ENCODE data around the gene FAF1.

FAF1 gene

GRCh38 chr1:50923564-50923963 is 36.5 kb downstream of the FAF1 start:
- peaks cover 61% of the 10 kb centered on the region for H3K36me3 ChIP-seq (ENCODE audit: control insufficient read depth, low read length)
- H4K20me1 ChIP-seq (ENCODE audit: control insufficient read depth, insufficient read depth, low read depth, low read length), result no peaks in the 10 kb centered on the region
- H3K9me2 ChIP-seq (replicated peaks; ENCODE audit: control insufficient read depth, low read length), result no peaks in the 10 kb centered on the region
- H3K27ac ChIP-seq (ENCODE audit: low read depth, low read length), result no peak overlapping the region
- H3K79me2 ChIP-seq (ENCODE audit: control insufficient read depth, low read length), result peaks cover 98% of the 10 kb centered on the region
- no peaks in the 10 kb centered on the region for H3F3A ChIP-seq (ENCODE audit: control insufficient read depth, insufficient read depth)
- peaks cover 39% of the 10 kb centered on the region for H3K9me3 ChIP-seq (ENCODE audit: control insufficient read depth, insufficient read depth, low read length)
- no peak overlapping the region for H3K4me2 ChIP-seq (ENCODE audit: low read length)
- no peak for TF ChIP-seq EZH2phosphoT487 (IDR thresholded peaks at IDR 0.05; ENCODE audit: borderline replicate concordance, low read length)
- TF ChIP-seq CTCF (IDR thresholded peaks at IDR 0.05; ENCODE audit: low read depth, low read length, poor library complexity, severe bottlenecking), result no peak
- no peaks in the 10 kb centered on the region for H3K4me1 ChIP-seq (ENCODE audit: control insufficient read depth, low read length)
- no peaks in the 10 kb centered on the region for H3K27me3 ChIP-seq (ENCODE audit: control insufficient read depth, low read length)
- H3K4me3 ChIP-seq (ENCODE audit: low read length), result no peak overlapping the region

GRCh38 chr1:50921029-50921428 is 39.0 kb downstream of the FAF1 start:
- Histone ChIP-seq H3K27ac (ENCODE audit: low read depth, low read length) (no peak overlapping the region), H3K27me3 (ENCODE audit: control insufficient read depth, low read length) (no peaks in the 10 kb centered on the region), H4K20me1 (ENCODE audit: control insufficient read depth, insufficient read depth, low read depth, low read length) (no peaks in the 10 kb centered on the region), H3K79me2 (ENCODE audit: control insufficient read depth, low read length) (peaks cover 92% of the 10 kb centered on the region), H3K36me3 (ENCODE audit: control insufficient read depth, low read length) (peaks cover 50% of the 10 kb centered on the region), H3K4me1 (ENCODE audit: control insufficient read depth, low read length) (peaks cover 19% of the 10 kb centered on the region), H3K4me3 (ENCODE audit: low read length) (no peak overlapping the region), H3K9me3 (ENCODE audit: control insufficient read depth, insufficient read depth, low read length) (peaks cover 39% of the 10 kb centered on the region), H3K9me2 (replicated peaks; ENCODE audit: control insufficient read depth, low read length) (no peaks in the 10 kb centered on the region), H3F3A (ENCODE audit: control insufficient read depth, insufficient read depth) (0 out of 2 replicates have a peak, but pooled peaks cover 3% of the 10 kb centered on the region), H3K4me2 (ENCODE audit: low read length) (no peak overlapping the region)
- TF ChIP-seq EZH2phosphoT487 (IDR thresholded peaks at IDR 0.05; ENCODE audit: borderline replicate concordance, low read length), result no peak
- TF ChIP-seq CTCF (IDR thresholded peaks at IDR 0.05; ENCODE audit: low read depth, low read length, poor library complexity, severe bottlenecking), result no peak

GRCh38 chr1:50920409-50920808 is 39.7 kb downstream of the FAF1 start:
- H4K20me1 ChIP-seq (ENCODE audit: control insufficient read depth, insufficient read depth, low read depth, low read length), result no peaks in the 10 kb centered on the region
- H3K79me2 ChIP-seq (ENCODE audit: control insufficient read depth, low read length), result peaks cover 92% of the 10 kb centered on the region
- peaks cover 32% of the 10 kb centered on the region for H3K9me3 ChIP-seq (ENCODE audit: control insufficient read depth, insufficient read depth, low read length)
- no peaks in the 10 kb centered on the region for H3K9me2 ChIP-seq (replicated peaks; ENCODE audit: control insufficient read depth, low read length)
- peaks cover 19% of the 10 kb centered on the region for H3K4me1 ChIP-seq (ENCODE audit: control insufficient read depth, low read length)
- H3K27ac ChIP-seq (ENCODE audit: low read depth, low read length), result no peak overlapping the region
- H3K27me3 ChIP-seq (ENCODE audit: control insufficient read depth, low read length), result no peaks in the 10 kb centered on the region
- H3K36me3 ChIP-seq (ENCODE audit: control insufficient read depth, low read length), result peaks cover 48% of the 10 kb centered on the region
- no peak for TF ChIP-seq EZH2phosphoT487 (IDR thresholded peaks at IDR 0.05; ENCODE audit: borderline replicate concordance, low read length)
- no peak overlapping the region for H3K4me2 ChIP-seq (ENCODE audit: low read length)
- no peak overlapping the region for H3K4me3 ChIP-seq (ENCODE audit: low read length)
- 0 out of 2 replicates have a peak, but pooled peaks cover 3% of the 10 kb centered on the region for H3F3A ChIP-seq (ENCODE audit: control insufficient read depth, insufficient read depth)

- no peaks in the 10 kb centered on the region for H3K27me3 ChIP-seq (ENCODE audit: control insufficient read depth, low read length)
- H3K9me2 ChIP-seq (replicated peaks; ENCODE audit: control insufficient read depth, low read length), result no peaks in the 10 kb centered on the region
- no peak for TF ChIP-seq EZH2phosphoT487 (IDR thresholded peaks at IDR 0.05; ENCODE audit: borderline replicate concordance, low read length)
- TF ChIP-seq CTCF (IDR thresholded peaks at IDR 0.05; ENCODE audit: low read depth, low read length, poor library complexity, severe bottlenecking), result no peak
- H3K36me3 ChIP-seq (ENCODE audit: control insufficient read depth, low read length), result peaks cover 43% of the 10 kb centered on the region
- H3K4me3 ChIP-seq (ENCODE audit: low read length), result peak overlapping the region; percentile 13
- peaks cover 92% of the 10 kb centered on the region for H3K79me2 ChIP-seq (ENCODE audit: control insufficient read depth, low read length)
- peak overlapping the region; percentile 41 for H3K27ac ChIP-seq (ENCODE audit: low read depth, low read length)
- H3F3A ChIP-seq (ENCODE audit: control insufficient read depth, insufficient read depth), result 0 out of 2 replicates have a peak, but pooled peaks cover 3% of the 10 kb centered on the region
- H3K4me2 ChIP-seq (ENCODE audit: low read length), result peak overlapping the region; percentile 55
- H4K20me1 ChIP-seq (ENCODE audit: control insufficient read depth, insufficient read depth, low read depth, low read length), result no peaks in the 10 kb centered on the region
- peaks cover 19% of the 10 kb centered on the region for H3K4me1 ChIP-seq (ENCODE audit: control insufficient read depth, low read length)
- peaks cover 14% of the 10 kb centered on the region for H3K9me3 ChIP-seq (ENCODE audit: control insufficient read depth, insufficient read depth, low read length)
Measured at GRCh38 chr1:50917138-50918137, 42.6 kb downstream of the FAF1 start.

Measured in DOHH2 (cell line).